ENCODE measurements around the gene LACTB.

The LACTB gene

GRCh38 chr15:63124506-63124905, 2.8 kb downstream of the LACTB start:
- no peak for DNase-seq (ENCODE audit: low spot score)

GRCh38 chr15:63126726-63127125, 5.1 kb downstream of the LACTB start:
- DNase-seq (ENCODE audit: low spot score), result no peak

GRCh38 chr15:63133786-63134185, 12.1 kb downstream of the LACTB start:
- no peak for DNase-seq (ENCODE audit: low spot score)

- DNase-seq (ENCODE audit: low spot score), result no peak
Observed at GRCh38 chr15:63134245-63134985, 12.8 kb downstream of the LACTB start.

DNA sequence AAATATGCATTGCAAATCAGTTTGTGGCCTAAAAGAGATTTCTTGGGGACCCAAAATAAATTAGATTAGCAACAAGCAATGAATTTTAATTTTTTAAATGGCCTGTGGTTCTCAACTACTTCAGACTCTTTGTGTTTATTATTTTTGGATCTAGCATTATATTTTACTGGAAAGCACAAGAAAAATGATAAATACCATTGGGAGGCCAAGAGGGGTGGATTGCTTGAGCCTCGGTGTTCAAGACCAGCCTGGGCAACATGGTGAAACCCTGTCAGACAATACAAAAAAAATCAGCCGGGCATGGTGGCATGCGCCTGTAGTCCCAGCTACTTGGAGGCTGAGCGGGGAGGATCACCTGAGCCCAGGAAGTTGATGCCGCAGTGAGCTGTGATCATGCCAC, 13.6 kb downstream of the LACTB start:
- DNase-seq (ENCODE audit: low spot score), result no peak

DNA sequence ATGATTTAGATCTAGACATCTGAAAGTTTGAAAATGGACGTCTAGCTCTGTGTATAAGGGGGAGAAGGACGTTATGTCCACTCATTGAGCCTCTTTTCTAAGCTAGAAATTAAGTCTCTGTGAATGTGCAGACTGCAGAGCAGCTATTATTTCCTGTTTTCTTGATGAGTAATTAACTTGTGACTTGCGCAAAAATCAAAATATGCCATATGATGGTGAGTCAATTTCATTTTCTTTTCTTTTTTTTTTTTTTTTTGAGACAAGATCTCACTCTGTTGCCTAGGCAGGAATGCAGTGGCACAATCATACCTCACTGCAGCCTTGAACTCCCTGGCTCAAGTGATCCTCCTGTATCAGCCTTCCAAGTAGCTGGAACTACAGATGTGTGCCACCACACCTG, 14.1 kb downstream of the LACTB start:
- DNase-seq (ENCODE audit: low spot score), result no peak

GRCh38 chr15:63136742-63137141, 15.1 kb downstream of the LACTB start:
- DNase-seq (ENCODE audit: low spot score), result no peak

GRCh38 chr15:63140936-63141335, 19.3 kb downstream of the LACTB start:
- DNase-seq (ENCODE audit: low spot score), result no peak

DNA sequence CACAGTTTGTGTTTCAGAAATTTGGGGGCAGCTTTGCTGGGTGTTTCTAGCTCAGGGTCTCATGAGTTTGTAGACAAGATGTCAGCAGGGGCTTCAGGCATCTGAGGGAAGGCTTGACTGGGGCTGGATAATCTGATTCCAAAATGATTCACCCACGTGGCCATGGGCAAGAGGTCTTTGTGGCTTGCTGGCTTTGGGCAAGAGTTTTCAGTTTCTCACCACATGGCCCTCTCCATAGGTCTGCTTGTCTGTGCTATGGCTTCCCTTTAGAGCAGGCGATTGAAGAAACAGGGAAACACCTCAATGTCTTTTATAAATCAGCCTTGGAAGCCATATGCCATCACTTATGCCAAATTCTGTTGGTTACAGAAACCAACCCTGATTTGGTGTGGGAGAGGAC, 23.8 kb downstream of the LACTB start:
- DNase-seq (ENCODE audit: low spot score), result no peak

GRCh38 chr15:63146684-63147083, 25.0 kb downstream of the LACTB start:
- no peak for DNase-seq (ENCODE audit: low spot score)

- DNase-seq (ENCODE audit: low spot score), result no peak
Observed at GRCh38 chr15:63151665-63152064, 30.0 kb downstream of the LACTB start.

- peak; percentile 13 for DNase-seq (ENCODE audit: low spot score)
Observed at GRCh38 chr15:63155486-63155885, 33.8 kb downstream of the LACTB start.

GRCh38 chr15:63156086-63156710, 34.5 kb downstream of the LACTB start:
- DNase-seq (ENCODE audit: low spot score), result peak; percentile 40

DNA sequence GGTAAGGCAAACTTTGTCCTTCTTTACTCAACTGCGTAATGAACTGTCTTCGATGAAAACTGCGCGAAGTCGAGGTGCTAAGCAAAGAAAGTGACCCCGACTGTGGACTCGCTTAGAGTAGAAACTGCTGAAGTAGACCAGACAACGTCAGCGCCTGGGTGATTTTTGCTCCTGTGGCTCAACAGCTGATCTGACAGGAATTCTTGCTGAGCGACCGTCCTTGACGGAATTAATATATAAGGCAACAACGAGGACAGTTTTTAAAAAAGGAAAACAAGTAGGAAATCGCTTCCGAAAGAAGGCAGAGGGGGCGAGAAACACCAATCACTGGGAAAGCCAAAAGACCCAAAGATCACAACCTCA, 35.1 kb downstream of the LACTB start:
- no peak for DNase-seq (ENCODE audit: low spot score)

GRCh38 chr15:63157118-63157843, 35.6 kb downstream of the LACTB start, which contains the start of gene RPS27L:
Gene RPS27L, minus strand, starts transcription at chr15:63157477. Its CDS starts 72 bp downstream, at chr15:63157405.
- DNase-seq (ENCODE audit: low spot score), result peak; percentile 95

DNA sequence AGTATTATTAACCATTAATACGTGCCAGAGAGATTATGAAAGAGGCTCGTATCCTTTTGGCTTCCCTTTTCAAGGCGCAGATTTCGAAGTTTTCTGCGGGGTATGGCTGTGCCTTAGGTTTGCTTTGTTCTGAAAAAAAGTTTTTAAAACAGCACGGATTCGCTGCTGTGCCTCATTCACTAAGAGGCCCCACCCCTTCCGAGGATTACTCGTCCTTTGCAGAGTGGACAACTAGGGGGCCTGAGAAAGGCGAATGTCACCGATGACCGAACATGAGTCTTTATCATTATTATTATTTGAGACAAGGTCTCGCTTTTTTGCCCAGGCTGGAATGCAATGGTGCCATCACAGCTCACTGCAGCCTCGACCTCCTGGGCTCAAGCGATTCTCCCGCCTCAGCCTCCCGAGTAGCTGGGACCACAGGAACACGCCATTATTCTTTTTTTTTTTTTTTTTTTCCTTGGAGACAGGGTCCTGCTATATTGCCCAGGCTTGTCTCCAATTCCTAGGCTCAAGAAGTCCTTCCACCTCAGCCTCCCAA, 36.3 kb downstream of the LACTB start:
- peak; percentile 76 for DNase-seq (ENCODE audit: low spot score)

DNA sequence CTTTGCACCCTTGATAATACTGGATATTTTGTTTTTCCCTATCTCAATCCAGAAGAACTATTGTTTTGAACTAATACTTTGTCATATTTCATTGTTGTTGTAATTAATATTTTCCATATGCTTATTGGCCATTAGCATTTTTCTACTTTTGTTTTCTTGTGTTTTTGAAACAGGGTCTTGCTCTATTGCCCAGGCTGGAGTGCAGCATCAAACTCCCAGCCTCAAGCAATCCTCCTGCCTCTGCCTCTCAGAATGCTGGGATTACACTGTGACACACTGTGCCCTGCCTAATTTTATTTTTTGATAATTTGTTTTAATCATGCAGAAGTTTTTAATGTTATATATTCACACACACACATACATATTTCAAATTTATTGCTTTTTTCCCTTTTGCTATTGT, 39.0 kb downstream of the LACTB start:
- DNase-seq (ENCODE audit: low spot score), result no peak

DNA sequence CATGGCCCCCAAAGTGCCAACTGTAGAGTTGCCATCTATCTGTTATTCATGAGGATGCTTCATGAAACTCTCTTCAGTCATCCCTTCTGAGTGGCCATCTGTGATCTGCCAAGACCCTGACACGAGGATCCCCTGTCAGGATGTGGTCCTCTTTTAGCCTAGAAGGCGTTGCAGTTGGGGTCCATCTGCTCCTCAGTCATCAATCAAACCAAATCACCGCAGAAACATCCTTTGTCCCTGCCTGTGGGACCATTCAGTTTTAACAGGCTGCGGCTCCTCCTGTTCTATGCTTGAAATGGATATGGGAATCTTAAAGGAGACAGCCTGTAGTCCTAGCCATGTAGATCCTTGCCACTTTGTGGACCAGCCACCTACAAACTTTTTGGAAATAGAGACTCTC, 41.6 kb downstream of the LACTB start:
- DNase-seq (ENCODE audit: low spot score), result no peak

DNA sequence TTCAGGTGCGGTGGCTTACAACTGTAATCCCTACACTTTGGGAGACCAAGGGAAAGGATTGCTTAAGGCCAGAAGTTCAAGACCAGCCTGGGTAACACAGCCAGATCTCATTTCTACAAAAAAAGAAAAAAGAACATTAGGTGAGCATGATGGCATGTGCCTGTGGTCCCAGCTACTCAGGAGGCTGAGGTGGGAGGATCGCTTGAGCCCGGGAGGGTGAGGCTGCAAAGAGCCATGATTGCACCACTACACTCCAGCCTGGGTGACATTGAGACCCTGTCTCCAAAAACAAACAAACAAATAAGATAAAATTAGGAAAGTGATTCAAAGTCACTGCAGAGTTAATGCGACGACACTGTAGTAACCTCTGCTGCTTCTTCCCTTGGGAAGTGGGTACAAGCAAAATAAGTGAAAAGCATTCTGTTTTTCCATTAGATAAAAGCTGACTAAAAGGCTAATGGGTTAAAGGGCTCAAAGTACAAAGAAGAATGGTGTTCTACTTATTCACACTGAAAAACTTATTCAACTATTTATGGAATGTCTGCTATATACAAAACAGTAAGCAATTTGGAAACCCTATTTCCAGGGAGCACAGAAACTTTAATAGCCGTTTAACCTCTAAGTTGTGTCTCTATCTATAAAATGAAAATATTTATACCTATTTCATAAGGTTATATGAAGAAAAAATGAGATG, 43.7 kb downstream of the LACTB start:
- no peak for DNase-seq (ENCODE audit: low spot score)

DNA sequence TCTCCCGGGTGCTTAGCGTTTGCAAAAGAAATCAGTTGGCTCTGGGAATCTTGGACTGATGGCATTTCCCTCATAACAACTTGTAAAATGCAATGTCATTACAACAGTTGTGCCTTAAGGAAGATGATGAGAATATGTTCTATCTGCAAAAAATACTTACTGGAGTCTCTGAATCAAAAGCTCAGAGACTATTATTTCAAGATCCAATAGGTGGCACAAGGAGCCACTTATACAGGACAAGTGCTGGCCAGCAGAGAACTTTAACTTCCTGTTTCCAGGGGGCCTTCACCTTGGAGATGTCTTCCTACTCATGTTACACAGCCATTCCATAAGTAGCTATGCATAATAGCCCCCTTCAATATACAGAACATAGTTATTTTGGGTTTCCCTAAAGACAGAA, 44.6 kb downstream of the LACTB start:
- DNase-seq (ENCODE audit: low spot score), result peak; percentile 30

DNA sequence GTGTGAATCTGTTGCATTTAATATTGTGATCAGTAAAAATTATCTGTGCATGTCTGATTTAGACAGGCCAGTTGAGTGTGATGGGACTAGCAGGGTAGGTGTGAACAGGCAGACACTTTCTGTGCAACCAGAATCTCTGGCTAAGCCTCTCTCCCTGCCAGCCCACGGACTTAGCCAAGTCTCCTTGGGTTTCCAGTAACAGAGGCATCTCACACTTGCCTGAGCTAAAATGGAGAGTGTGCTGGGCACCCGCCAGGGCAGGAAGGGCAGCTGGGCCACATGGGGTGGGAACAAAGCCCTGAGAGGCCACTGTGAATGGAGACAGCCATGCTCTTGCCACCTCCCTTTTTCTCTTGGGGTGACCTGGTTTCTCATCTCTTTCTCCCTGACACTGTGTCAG, 48.1 kb downstream of the LACTB start:
- no peak for DNase-seq (ENCODE audit: low spot score)

- no peak for DNase-seq (ENCODE audit: low spot score)
Observed at GRCh38 chr15:63172376-63172775, 50.7 kb downstream of the LACTB start.
